Measurements from ENCODE around the gene PDAP1.

The PDAP1 gene

DNA sequence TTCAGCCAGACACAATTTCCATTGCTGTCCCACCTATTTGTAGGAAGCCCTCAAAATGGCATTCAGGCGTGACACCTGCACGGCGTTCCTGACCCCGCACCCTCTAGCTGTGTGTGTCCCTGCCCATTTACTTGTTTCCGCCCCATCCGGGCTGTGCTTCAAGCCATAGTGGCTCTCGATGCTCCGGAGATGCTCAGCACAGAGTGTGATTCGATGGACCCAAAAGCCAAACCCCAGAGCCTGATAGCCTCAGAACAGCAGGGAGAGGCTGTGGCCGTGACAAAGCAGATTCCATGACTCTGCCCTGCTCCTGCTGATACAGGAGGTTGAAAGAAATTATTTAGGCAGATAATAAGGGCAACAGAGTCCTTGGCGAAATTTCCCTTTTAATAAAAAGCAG is 13.8 kb upstream of the PDAP1 start:
- TF ChIP-seq, protein P1, sequence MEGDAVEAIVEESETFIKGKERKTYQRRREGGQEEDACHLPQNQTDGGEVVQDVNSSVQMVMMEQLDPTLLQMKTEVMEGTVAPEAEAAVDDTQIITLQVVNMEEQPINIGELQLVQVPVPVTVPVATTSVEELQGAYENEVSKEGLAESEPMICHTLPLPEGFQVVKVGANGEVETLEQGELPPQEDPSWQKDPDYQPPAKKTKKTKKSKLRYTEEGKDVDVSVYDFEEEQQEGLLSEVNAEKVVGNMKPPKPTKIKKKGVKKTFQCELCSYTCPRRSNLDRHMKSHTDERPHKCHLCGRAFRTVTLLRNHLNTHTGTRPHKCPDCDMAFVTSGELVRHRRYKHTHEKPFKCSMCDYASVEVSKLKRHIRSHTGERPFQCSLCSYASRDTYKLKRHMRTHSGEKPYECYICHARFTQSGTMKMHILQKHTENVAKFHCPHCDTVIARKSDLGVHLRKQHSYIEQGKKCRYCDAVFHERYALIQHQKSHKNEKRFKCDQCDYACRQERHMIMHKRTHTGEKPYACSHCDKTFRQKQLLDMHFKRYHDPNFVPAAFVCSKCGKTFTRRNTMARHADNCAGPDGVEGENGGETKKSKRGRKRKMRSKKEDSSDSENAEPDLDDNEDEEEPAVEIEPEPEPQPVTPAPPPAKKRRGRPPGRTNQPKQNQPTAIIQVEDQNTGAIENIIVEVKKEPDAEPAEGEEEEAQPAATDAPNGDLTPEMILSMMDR (conservative IDR thresholded peaks at IDR 0.05; ENCODE audit: low read length), result no peak
- H3K36me3 ChIP-seq (ENCODE audit: insufficient read depth, low read length), result peaks cover 61% of the 10 kb centered on the region; the same call in 1 of the 2 replicates
- H3K4me2 ChIP-seq (ENCODE audit: low read depth, low read length, poor library complexity, severe bottlenecking), result no peak overlapping the region
- H3F3A ChIP-seq (ENCODE audit: low read depth), result no peaks in the 10 kb centered on the region
- H3K4me3 ChIP-seq (ENCODE audit: low read length, poor library complexity, severe bottlenecking), result no peak overlapping the region
- no peaks in the 10 kb centered on the region for H3K79me2 ChIP-seq (ENCODE audit: insufficient read depth, low read length)
- H3K9me3 ChIP-seq (ENCODE audit: insufficient read depth, low read depth, low read length), result no peaks in the 10 kb centered on the region
- no peak overlapping the region for H2AFZ ChIP-seq (ENCODE audit: low read length)
- H3K4me1 ChIP-seq (ENCODE audit: insufficient read depth, low read length, poor library complexity, severe bottlenecking), result no peaks in the 10 kb centered on the region
- H3K9ac ChIP-seq (ENCODE audit: low read depth, low read length, poor library complexity, severe bottlenecking), result no peak overlapping the region
- no peaks in the 10 kb centered on the region for H4K20me1 ChIP-seq (ENCODE audit: insufficient read depth, low read length, poor library complexity, severe bottlenecking)
- no peaks in the 10 kb centered on the region for H3K27me3 ChIP-seq (ENCODE audit: insufficient read depth, low read length, poor library complexity, severe bottlenecking)
- H3K9me2 ChIP-seq (replicated peaks; ENCODE audit: low read depth, low read length), result no peaks in the 10 kb centered on the region

DNA sequence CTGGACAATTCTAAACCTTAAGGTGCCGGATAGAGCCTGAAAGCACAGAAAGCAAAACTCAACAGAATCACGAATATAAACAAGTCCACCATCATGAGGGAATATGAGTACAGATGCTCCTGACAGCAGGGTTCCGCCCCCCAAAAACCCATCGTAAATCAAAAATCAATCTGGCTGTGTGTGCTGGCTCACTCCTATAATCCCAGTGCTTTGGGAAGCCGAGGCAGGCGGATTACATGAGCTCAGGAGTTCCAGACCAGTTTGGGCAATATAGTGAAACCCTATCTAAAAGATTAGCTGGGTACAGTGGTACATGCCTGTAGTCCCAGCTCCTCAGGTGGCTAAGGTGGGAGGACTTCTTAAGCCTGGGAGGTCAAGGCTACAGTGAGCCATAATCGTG is 12.6 kb upstream of the PDAP1 start:
- no peaks in the 10 kb centered on the region for H3K79me2 ChIP-seq (ENCODE audit: insufficient read depth, low read length)
- no peaks in the 10 kb centered on the region for H3F3A ChIP-seq (ENCODE audit: low read depth)
- no peak for TF ChIP-seq EZH2phosphoT487 (IDR thresholded peaks at IDR 0.05; ENCODE audit: borderline replicate concordance)
- TF ChIP-seq, protein P1 (conservative IDR thresholded peaks at IDR 0.05; ENCODE audit: low read length), result no peak
- H3K36me3 ChIP-seq (ENCODE audit: insufficient read depth, low read length), result peaks cover 68% of the 10 kb centered on the region; the same call in 1 of the 2 replicates
- H4K20me1 ChIP-seq (ENCODE audit: insufficient read depth, low read length, poor library complexity, severe bottlenecking), result no peaks in the 10 kb centered on the region
- H3K9me3 ChIP-seq (ENCODE audit: insufficient read depth, low read depth, low read length), result no peaks in the 10 kb centered on the region
- no peaks in the 10 kb centered on the region for H3K4me1 ChIP-seq (ENCODE audit: insufficient read depth, low read length, poor library complexity, severe bottlenecking)
- no peaks in the 10 kb centered on the region for H3K27me3 ChIP-seq (ENCODE audit: insufficient read depth, low read length, poor library complexity, severe bottlenecking)
- no peak overlapping the region for H3K4me3 ChIP-seq (ENCODE audit: low read length, poor library complexity, severe bottlenecking)
- no peak overlapping the region for H2AFZ ChIP-seq (ENCODE audit: low read length)
- no peaks in the 10 kb centered on the region for H3K9me2 ChIP-seq (replicated peaks; ENCODE audit: low read depth, low read length)
- no peak overlapping the region for H3K4me2 ChIP-seq (ENCODE audit: low read depth, low read length, poor library complexity, severe bottlenecking)
- no peak overlapping the region for H3K9ac ChIP-seq (ENCODE audit: low read depth, low read length, poor library complexity, severe bottlenecking)

DNA sequence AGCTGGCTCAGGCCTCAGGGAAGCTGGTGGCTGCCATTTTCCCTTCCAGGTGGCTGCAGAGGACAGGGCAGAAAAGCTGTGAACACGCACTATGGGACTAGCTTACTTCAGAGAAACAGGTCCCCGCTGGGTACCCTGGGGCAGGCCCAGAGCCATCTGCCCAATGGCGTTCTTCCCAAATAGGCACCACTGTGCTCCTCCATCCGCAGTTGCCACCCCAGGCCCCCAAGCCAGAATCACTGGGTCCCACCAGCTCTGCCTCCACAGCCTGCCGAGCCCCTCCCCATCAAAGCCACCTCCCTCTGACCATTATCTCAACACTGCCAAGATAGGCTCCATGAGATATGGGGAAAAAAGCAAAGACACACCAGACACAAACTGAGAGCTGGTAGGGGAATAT is 11.8 kb upstream of the PDAP1 start:
- no peak overlapping the region for H3K4me3 ChIP-seq (ENCODE audit: low read length, poor library complexity, severe bottlenecking)
- H3K9me3 ChIP-seq (ENCODE audit: insufficient read depth, low read depth, low read length), result no peaks in the 10 kb centered on the region
- no peak overlapping the region for H3K4me2 ChIP-seq (ENCODE audit: low read depth, low read length, poor library complexity, severe bottlenecking)
- no peaks in the 10 kb centered on the region for H3K79me2 ChIP-seq (ENCODE audit: insufficient read depth, low read length)
- H3K9me2 ChIP-seq (replicated peaks; ENCODE audit: low read depth, low read length), result no peaks in the 10 kb centered on the region
- no peaks in the 10 kb centered on the region for H4K20me1 ChIP-seq (ENCODE audit: insufficient read depth, low read length, poor library complexity, severe bottlenecking)
- H3K4me1 ChIP-seq (ENCODE audit: insufficient read depth, low read length, poor library complexity, severe bottlenecking), result no peaks in the 10 kb centered on the region
- no peak overlapping the region for H3K9ac ChIP-seq (ENCODE audit: low read depth, low read length, poor library complexity, severe bottlenecking)
- TF ChIP-seq EZH2phosphoT487 (IDR thresholded peaks at IDR 0.05; ENCODE audit: borderline replicate concordance), result no peak
- TF ChIP-seq, protein P1 (conservative IDR thresholded peaks at IDR 0.05; ENCODE audit: low read length), result no peak
- no peaks in the 10 kb centered on the region for H3K27me3 ChIP-seq (ENCODE audit: insufficient read depth, low read length, poor library complexity, severe bottlenecking)
- no peak overlapping the region for H2AFZ ChIP-seq (ENCODE audit: low read length)
- H3F3A ChIP-seq (ENCODE audit: low read depth), result no peaks in the 10 kb centered on the region
- H3K36me3 ChIP-seq (ENCODE audit: insufficient read depth, low read length), result peaks cover 71% of the 10 kb centered on the region; the same call in 1 of the 2 replicates

All from Loucy (cell line).